Activated T-cell treated with anti-CD3 and anti-CD28 coated beads, Interleukin-2, amount 50 U/mL, for 1 hour (primary cell): ENCODE data around the gene HPS6.

ENCODE experiments used
- DNase-seq: peaks from one replicate; pipeline ENCODE4 v3.0.0-alpha.2; 2020

The HPS6 gene

DNA sequence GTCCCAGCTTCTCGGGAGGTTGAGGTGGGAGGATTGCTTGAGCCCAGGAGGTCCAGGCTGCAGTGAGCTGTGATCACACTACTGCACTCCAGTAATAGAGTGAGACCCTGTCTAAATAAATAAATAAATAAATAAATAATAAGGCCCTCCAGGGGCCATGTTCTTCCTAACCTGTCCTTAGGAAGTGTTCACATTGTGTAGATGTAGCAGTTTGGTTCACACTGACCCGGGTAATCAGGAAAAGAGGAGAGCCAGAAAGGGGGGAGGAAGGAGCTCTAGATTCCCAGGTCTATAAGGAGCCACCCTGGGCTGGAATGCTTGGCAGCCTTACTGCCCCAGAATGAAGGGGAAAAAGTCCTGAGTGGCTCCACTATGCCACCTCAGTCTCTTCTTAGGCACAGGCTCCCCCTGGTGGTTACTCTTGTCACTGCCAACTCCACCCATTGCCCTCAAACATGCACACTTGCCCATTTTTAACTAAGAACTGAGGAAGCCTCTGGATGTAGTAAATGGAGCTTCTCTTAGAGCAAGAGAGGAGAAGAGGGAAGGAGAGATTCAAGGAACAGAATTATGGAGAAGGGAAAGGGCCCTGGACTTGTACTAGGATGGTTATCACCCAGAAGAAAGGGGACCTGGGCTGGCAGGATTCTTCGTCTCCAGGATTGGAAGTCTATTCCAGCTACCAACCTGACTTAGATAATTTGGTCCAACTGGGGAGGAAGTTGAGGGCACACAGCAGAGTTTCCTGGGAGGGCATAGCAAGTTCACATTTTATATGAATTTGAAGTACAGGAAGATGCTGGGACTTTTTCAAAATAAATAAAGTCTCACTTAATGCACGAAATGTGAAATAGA lies 7.8 kb downstream of the HPS6 start:
- peak; percentile 79 for DNase-seq

GRCh38 chr10:102083541-102083940 lies 18.4 kb downstream of the HPS6 start:
- no peak for DNase-seq

- no peak for DNase-seq
These were observed 20.2 kb downstream of the HPS6 start for GRCh38 chr10:102085336-102085735.

DNA sequence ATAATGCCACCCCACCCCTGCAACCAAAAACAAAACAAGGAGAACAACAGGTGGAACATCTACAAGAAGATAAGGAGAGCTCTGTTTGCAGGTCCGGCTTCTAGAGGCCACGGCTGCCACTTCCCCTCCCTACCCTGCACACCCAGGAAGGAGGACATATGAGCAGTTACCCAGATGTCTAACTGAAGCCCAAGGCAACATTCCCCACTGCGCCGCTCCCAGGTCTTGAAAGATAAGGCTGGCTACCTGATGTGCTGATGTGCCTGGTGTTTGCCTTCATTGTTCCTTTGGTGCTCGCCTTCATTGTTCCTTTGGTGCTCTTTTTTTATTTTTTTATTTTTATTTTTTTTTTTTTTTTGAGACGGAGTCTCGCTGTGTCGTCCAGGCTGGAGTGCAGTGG lies 21.0 kb downstream of the HPS6 start:
- no peak for DNase-seq

- DNase-seq, result no peak
These were observed 25.6 kb downstream of the HPS6 start for GRCh38 chr10:102090772-102091171.

DNA sequence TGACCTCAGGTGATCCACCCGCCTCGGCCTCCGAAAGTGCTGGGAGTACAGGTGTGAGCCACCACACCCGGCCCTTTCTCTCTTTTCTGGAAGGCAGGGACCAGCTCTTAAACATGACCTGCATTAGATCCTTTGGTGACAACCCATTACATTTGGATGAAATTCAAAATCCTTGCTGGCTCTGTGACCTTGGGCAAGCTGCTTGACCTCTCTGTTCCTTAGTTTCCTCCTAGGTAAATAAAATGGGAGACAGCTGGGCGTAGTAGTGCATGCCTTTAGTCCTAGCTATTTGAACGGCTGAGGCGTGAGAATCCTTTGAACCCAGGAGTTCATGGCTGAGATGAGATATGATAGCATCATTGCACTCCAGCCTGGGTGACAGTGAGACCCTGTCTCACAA lies 31.3 kb downstream of the HPS6 start:
- DNase-seq, result no peak

- DNase-seq, result no peak
These were observed 36.0 kb downstream of the HPS6 start for GRCh38 chr10:102101152-102101551.

GRCh38 chr10:102102421-102102820 lies 37.3 kb downstream of the HPS6 start:
- DNase-seq, result no peak

DNA sequence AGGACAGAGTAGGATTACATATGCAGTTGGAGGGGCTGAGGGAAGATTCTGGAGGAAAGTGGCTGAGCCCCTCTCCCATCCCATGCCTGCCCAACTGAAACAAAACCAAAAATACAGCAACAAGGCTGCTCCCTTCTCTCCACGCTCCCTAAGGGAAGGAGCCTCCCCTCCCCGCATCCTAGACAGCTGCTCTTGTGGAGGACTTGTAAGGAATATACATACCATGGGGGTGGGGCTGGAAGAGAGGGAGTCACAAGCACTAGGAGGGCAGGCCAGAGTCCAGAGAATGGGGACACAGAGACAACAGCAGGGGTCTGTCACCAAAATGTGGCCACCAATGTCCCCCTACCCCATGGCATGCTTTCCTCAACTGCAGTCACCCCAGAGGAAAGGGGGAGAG lies 41.8 kb downstream of the HPS6 start:
- DNase-seq, result no peak

DNA sequence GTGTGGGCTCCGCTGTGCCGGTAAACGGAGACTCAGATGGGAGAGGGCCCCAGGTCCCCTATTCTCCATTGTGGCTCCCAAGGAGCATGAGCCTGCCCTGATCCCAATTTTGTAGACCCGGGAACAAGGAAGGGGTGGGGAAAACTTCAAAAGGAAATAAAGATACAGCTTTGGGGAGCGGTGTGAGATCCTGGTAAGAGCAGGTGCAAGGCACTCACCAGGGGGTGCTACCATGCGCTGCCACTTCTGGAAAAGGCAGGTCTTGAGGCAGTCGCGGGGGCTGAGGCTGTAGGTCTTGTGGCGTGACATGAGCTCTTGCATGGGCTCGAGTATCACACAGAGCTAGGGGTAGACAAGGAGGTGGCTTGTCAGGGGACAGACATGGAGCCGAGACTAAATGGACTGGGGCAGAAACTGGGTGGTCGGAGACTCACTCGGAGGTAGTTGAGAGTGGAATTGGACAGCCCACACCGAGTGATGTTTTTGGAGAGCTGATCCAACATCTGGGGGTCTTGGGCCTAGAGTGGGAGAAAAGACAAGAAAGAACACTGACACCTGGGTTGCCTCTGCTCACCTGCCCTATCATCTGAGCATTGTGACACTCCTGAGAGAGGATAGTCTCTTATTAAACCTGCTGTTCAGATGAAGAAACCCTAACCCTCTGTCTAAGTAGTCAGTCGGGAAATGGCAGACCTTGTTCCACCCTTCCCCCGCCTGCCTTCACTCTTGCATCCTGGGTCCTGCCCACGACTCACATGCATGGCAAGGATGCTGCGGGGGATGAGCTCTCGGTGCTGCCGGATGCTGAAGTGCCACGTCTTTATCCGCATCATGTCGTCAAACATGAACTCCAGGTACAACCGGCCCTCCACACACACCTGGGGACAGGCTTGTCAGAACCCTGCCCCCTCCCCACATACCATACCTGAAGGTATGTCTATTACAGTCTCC lies 44.3 kb downstream of the HPS6 start:
- no peak for DNase-seq

- DNase-seq, result no peak
These were observed 46.1 kb downstream of the HPS6 start for GRCh38 chr10:102111276-102111675.

GRCh38 chr10:102112210-102112817 lies 47.2 kb downstream of the HPS6 start:
- no peak for DNase-seq

- DNase-seq, result no peak
These were observed 48.3 kb downstream of the HPS6 start for GRCh38 chr10:102113261-102113955.

DNA sequence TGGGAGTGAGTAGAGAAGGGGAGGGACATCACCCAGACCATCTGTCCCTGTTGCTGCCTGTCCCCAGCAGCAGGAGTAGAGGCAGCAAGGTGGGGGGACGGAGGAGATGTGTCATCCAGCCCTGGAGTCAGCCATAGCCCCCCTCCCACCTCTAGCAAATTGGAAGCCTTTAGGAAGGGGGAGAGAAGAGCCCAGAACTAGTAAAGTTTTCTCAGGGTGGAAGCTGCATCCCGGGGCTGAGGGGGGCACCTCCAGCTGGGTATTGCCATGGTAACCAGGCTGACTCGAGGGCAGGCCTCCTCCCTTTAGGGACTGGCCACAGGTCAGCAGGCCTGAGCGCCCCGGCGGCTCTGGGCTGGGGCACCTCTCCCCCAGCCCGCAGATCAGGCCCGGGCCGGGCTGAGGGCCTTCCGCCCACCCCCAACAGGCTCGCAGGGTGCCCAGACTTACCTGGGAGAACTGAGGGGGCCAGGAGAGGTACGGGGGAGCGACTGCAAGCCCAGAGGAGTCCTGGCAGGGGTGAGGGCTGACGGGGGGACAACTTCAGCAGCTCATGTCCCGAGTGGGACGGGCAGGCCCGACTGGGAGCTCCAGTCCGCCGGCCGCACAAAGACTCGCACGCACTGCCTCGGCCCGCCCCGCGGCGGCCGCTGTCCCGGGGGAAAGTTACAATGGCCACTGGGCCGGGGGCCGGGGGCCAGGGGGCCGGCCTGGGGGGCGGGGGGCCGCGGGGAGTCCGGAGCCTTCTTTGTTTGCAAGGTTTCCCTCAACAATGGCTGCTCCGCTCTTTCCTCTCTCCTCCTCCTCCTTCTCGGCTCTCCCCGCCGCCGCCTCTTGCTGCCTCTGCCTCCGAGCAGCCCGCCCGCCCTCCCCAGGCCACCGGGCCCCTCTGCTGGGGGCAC lies 49.1 kb downstream of the HPS6 start:
- DNase-seq, result peak; percentile 32

- peak; percentile 85 for DNase-seq
These were observed 49.9 kb downstream of the HPS6 start for GRCh38 chr10:102114861-102115618.

- DNase-seq, result no peak
These were observed 50.6 kb downstream of the HPS6 start for GRCh38 chr10:102115775-102116174.

DNA sequence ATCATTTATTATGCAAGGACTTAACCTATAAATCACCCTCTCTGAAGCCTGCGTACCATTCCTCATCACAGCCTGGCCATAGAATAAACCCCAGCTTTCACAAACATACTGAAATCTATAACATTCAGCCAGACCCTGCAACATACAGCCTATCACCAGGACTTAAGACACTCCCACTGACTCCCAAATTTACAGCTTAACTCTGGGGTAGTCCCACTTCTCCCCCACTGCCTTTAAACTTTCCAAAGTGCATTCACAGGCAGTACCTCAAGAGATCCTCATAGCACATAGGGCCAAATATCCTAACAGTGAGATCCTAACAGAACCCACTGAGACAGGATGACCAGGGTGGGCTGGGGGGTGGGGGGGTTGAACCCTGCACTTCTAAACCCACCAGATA lies 51.5 kb downstream of the HPS6 start:
- DNase-seq, result no peak
